ENCODE results near the gene BABAM2.

Gene BABAM2

GRCh38 chr2:28279371-28279770 lies 388.8 kb downstream of the BABAM2 start:
- no peak overlapping the region for H3K4me3 ChIP-seq (ENCODE audit: low read length)
- no peak for TF ChIP-seq ZNF274 (IDR thresholded peaks at IDR 0.05; ENCODE audit: low read depth, low read length)

GRCh38 chr2:28280619-28281018 lies 390.1 kb downstream of the BABAM2 start:
- TF ChIP-seq ZNF274 (IDR thresholded peaks at IDR 0.05; ENCODE audit: low read depth, low read length), result no peak
- H3K4me3 ChIP-seq (ENCODE audit: low read length), result no peak overlapping the region

- no peak for TF ChIP-seq ZNF274 (IDR thresholded peaks at IDR 0.05; ENCODE audit: low read depth, low read length)
- H3K4me3 ChIP-seq (ENCODE audit: low read length), result no peak overlapping the region
Measured at GRCh38 chr2:28281739-28282138, 391.2 kb downstream of the BABAM2 start.

GRCh38 chr2:28282248-28282647 lies 391.7 kb downstream of the BABAM2 start:
- no peak for TF ChIP-seq ZNF274 (IDR thresholded peaks at IDR 0.05; ENCODE audit: low read depth, low read length)

DNA sequence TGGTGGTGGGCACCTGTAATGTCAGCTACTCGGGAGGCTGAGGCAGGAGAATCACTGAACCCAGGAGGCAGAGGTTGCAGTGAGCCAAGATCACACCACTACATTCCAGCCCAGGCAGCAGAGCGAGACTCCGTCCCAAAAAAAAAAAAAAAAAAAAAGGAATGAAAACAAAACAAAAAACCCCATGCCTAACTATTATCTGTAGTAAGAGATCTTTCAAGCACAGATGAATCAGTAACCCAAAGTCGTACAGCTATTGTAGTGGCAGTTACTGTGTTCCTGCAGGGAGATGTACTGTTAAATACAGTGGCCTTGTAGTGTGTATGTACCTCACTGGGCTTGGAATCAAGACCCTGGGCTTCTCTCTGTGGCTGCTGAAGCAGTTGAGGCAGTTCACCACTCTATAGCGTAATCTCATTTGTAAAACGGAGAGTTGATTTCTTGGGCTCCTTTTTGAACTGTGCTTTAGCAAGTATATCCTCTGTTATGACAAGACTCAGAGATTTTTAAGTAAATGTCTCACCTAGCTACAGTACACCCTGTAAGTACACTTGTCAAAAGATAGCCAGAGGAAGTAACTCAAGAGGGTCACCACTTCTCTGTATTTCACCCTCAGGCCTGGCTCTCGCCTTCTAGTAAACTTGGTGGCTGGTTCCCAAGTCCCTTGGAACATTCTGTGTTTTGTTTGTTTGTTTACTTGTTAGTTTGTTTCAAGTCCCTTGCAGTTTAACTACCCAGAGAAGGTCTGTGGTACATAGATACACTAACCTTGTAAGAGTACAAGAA lies 392.5 kb downstream of the BABAM2 start:
- no peak for TF ChIP-seq ZNF274 (IDR thresholded peaks at IDR 0.05; ENCODE audit: low read depth, low read length)
- no peak overlapping the region for H3K4me3 ChIP-seq (ENCODE audit: low read length)

More at GRCh38 chr2:28282248-28282647, 391.7 kb downstream of the BABAM2 start:
- H3K4me3 ChIP-seq (ENCODE audit: low read length), result no peak overlapping the region

DNA sequence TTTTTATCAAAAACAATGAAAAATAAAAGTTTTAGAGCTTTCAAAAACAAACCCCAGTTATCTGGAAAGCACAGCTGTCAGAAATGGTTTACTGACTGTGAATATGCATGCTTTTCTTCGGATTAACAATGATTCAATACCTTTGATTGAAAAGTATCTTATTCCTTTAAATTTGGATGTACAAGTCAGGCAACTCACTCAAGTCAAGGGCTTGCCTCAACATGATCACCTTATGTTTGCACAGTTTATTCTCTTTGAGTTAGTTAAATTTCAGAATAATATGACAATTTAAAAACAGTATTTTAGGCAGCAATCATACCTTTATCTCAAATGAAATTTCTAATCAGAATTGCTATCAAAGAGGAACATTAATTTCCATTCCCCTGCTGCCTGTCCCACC lies 393.3 kb downstream of the BABAM2 start:
- no peak overlapping the region for H3K4me3 ChIP-seq (ENCODE audit: low read length)

DNA sequence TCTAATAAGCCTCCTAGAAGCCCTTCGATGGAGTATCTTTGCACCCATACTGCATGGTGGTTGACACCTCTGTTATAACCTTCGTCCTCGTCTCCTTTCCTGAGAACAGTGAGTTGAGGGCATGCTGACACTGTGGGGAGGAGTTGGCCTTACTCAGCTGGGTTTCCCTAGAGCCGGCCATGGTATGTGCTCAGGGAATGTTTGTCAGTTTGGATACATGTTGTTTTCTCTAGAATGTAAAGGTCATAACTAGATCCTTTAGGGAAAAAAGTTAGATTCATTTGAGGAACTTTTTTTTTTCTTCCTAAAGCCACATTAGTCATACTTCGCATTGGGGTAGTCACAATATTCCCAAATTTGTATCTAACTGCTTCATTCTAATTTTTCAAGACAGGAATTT lies 396.1 kb downstream of the BABAM2 start:
- no peak for TF ChIP-seq ZNF274 (IDR thresholded peaks at IDR 0.05; ENCODE audit: low read depth, low read length)
- no peak overlapping the region for H3K4me3 ChIP-seq (ENCODE audit: low read length)

More for the DNA sequence above, 393.3 kb downstream of the BABAM2 start:
- TF ChIP-seq ZNF274 (IDR thresholded peaks at IDR 0.05; ENCODE audit: low read depth, low read length), result no peak

DNA sequence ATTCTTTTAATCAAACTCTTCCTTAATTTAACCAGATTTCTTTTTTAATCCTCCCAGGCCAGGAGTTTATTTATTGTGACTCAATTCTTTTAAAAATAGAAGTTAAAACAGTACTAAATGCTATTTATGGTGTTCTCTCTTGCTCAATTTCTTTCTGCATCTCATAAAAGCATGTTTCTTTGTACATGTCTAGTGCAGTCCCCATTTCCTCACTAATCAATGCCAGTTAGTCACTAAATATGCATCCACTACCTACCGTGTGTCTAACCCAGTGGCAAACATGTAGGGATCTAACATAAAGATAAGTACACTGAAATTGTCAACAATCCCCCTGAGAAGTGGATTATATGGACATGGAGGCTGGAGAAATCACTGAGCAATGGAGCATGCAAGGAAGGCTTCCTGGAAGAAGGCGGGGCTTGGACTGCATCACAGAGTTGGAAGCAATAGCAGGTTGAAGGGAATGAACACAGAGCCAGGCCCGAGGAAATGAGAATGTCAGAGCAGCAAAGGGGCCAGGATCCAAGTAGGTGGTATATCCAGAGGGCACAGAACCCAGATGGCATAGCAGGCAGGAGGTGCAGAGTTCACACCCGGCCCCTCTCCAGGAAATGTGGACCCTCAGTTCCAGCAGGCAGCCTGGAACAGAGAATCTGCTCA lies 396.9 kb downstream of the BABAM2 start:
- TF ChIP-seq ZNF274 (IDR thresholded peaks at IDR 0.05; ENCODE audit: low read depth, low read length), result no peak
- H3K4me3 ChIP-seq (ENCODE audit: low read length), result no peak overlapping the region

DNA sequence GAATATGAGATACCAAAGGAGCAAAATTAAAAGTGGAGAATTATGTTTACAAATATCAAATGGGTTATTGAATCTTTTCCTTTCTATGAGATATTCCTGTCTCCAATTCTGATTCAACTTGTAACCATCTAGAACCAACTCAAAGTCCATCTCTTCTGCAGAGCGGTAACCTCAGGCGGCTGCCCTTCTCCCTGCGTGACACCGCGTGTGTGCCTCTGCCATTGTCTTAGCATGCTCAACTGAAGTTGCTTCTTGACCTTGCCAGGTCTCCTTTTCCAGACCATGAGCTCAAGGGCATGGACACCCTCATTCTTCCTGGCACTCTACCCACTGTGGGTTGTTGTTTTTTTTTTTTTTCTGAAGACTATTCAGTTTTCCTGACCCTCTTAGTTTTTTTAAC lies 398.1 kb downstream of the BABAM2 start:
- no peak overlapping the region for H3K4me3 ChIP-seq (ENCODE audit: low read length)
- no peak for TF ChIP-seq ZNF274 (IDR thresholded peaks at IDR 0.05; ENCODE audit: low read depth, low read length)

DNA sequence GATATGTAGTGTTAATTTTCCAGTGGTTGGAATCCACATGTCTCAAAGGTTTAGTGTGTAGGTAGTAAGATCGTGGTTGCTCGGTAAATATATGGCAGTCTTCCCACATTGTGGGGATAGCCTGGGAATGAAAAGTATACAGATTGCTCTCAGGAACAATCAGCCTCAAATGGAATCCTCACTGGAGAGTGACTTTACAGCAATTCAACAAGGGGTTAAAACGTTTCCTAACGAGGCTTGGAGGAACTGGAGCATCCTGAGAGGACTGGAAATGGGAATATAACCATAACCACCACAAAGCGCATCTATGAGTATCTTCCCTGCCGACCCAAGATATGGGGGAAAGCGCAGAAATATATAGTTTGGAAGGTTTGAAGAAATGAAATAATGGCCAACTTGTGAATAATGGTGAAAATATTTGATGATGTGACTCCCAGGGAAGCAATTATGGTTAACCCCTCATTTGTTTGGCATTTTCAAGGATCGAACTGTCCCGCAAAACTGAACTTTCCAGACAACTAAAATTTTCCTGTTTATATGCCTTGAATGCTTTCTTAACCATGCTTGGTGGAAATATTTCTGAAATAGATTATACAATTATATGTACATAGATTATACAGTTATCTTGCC lies 401.4 kb downstream of the BABAM2 start:
- no peak for TF ChIP-seq ZNF274 (IDR thresholded peaks at IDR 0.05; ENCODE audit: low read depth, low read length)
- H3K4me3 ChIP-seq (ENCODE audit: low read length), result no peak overlapping the region

DNA sequence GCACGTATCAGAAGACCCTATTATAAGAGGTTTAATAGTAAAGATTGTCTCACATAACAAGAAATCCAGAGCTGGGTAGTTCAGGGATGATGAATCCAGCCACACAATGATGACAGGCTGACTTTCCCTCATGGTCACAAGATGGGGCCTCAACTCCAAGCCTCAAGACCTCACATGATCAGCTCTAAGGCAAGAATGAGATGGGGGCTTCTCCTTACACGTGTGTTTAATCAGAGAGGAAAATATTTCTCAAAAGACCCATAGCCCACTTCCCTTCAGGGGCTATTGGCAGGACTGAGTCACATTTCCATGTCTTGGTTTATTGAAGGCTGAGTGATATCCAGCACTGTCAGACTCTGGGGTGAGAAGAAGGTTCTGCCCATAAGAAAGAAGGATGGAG lies 402.0 kb downstream of the BABAM2 start:
- TF ChIP-seq ZNF274 (IDR thresholded peaks at IDR 0.05; ENCODE audit: low read depth, low read length), result no peak

GRCh38 chr2:28293416-28293815 lies 402.9 kb downstream of the BABAM2 start:
- TF ChIP-seq ZNF274 (IDR thresholded peaks at IDR 0.05; ENCODE audit: low read depth, low read length), result no peak

More for the DNA sequence above, 402.0 kb downstream of the BABAM2 start:
- no peak overlapping the region for H3K4me3 ChIP-seq (ENCODE audit: low read length)

GRCh38 chr2:28294451-28294850 lies 403.9 kb downstream of the BABAM2 start:
- TF ChIP-seq ZNF274 (IDR thresholded peaks at IDR 0.05; ENCODE audit: low read depth, low read length), result no peak
- H3K4me3 ChIP-seq (ENCODE audit: low read length), result no peak overlapping the region

More at GRCh38 chr2:28293416-28293815, 402.9 kb downstream of the BABAM2 start:
- H3K4me3 ChIP-seq (ENCODE audit: low read length), result no peak overlapping the region

- no peak for TF ChIP-seq ZNF274 (IDR thresholded peaks at IDR 0.05; ENCODE audit: low read depth, low read length)
- no peak overlapping the region for H3K4me3 ChIP-seq (ENCODE audit: low read length)
Measured at GRCh38 chr2:28296243-28296642, 405.7 kb downstream of the BABAM2 start.

GRCh38 chr2:28296904-28297303 lies 406.4 kb downstream of the BABAM2 start:
- H3K4me3 ChIP-seq (ENCODE audit: low read length), result no peak overlapping the region
- no peak for TF ChIP-seq ZNF274 (IDR thresholded peaks at IDR 0.05; ENCODE audit: low read depth, low read length)
